HepG2 (cell line): ENCODE data around the gene KIAA1958. TPM values are rescaled to one million over a fixed set of nuclear protein-coding genes. Genes with fewer than 3 reads are reported as not detected.

Experiments
- ASH2L ChIP-seq: fragments of 300-600, 200-600 bp; sonication (generic); IDR thresholded peaks from 2 replicates; pipeline ENCODE4 v1.7.0; 2017; ENCODE audit warnings: low read depth, mild to moderate bottlenecking, moderate library complexity, mixed read lengths, low read length; ENCODE audit not compliant: insufficient read length
- CHCHD3 ChIP-seq: sonication (generic); formaldehyde crosslinking; IDR thresholded peaks from 2 replicates; pipeline ENCODE4 v1.8.0; 2022; ENCODE audit warnings: mild to moderate bottlenecking, missing genetic modification reagents, moderate library complexity
- E2F5 ChIP-seq: sonication (generic); formaldehyde crosslinking; conservative IDR thresholded peaks from 2 replicates; pipeline ENCODE4 v1.4.0; 2020; ENCODE audit warnings: missing genetic modification reagents
- NR2F1 ChIP-seq, 2 experiments: fragments of 450-650 bp in 1 of 2; formaldehyde crosslinking in 1 of 2; IDR thresholded peaks; 2 replicates each; pipeline versions ENCODE4 v1.5.0 to v1.6.1; 2016 to 2020; ENCODE audit warnings: mild to moderate bottlenecking in 1 of 2, missing compliant biosample characterization in 1 of 2, missing genetic modification reagents in 1 of 2, moderate library complexity in 1 of 2
- PAX8 ChIP-seq: sonication (generic); formaldehyde crosslinking; IDR thresholded peaks from 2 replicates; pipeline ENCODE4 v1.8.0; 2022; ENCODE audit warnings: mild to moderate bottlenecking, missing genetic modification reagents, borderline replicate concordance
- PHF5A ChIP-seq: IDR thresholded peaks from one replicate; pipeline ENCODE4 v1.6.1; 2018; ENCODE audit warnings: low read depth, missing genetic modification reagents; ENCODE audit not compliant: unreplicated experiment
- PRMT3 ChIP-seq: sonication (generic); formaldehyde crosslinking; IDR thresholded peaks from 2 replicates; pipeline ENCODE4 v1.8.1; 2022; ENCODE audit warnings: low read depth, mild to moderate bottlenecking, moderate library complexity, missing genetic modification reagents, borderline replicate concordance
- RCOR2 ChIP-seq: IDR thresholded peaks from 2 replicates; pipeline ENCODE4 v1.6.1; 2016; ENCODE audit warnings: missing biosample characterization, missing genetic modification reagents
- ZIK1 ChIP-seq: sonication (generic); formaldehyde crosslinking; IDR thresholded peaks from 2 replicates; pipeline ENCODE4 v1.5.0; 2020; ENCODE audit warnings: mild to moderate bottlenecking, low read depth, missing genetic modification reagents, borderline replicate concordance
- ZNF160 ChIP-seq: sonication (generic); formaldehyde crosslinking; IDR thresholded peaks from 2 replicates; pipeline ENCODE4 v1.8.0; 2022; ENCODE audit warnings: mild to moderate bottlenecking, inconsistent platforms, missing genetic modification reagents
- ZNF18 ChIP-seq: sonication (generic); formaldehyde crosslinking; IDR thresholded peaks from 2 replicates; pipeline ENCODE4 v1.8.0; 2022; ENCODE audit warnings: mild to moderate bottlenecking, missing genetic modification reagents; ENCODE audit not compliant: insufficient replicate concordance
- ZNF720 ChIP-seq: sonication (generic); formaldehyde crosslinking; IDR thresholded peaks from 2 replicates; pipeline ENCODE4 v1.4.0; 2020; ENCODE audit warnings: missing genetic modification reagents
- ZNF784 ChIP-seq: sonication (generic); formaldehyde crosslinking; IDR thresholded peaks from 2 replicates; pipeline ENCODE4 v1.5.1; 2020; ENCODE audit warnings: missing genetic modification reagents, mild to moderate bottlenecking, borderline replicate concordance
- ZNF850 ChIP-seq: sonication (generic); formaldehyde crosslinking; conservative IDR thresholded peaks from 2 replicates; pipeline ENCODE4 v1.9.0; 2021; ENCODE audit warnings: mild to moderate bottlenecking, missing genetic modification reagents
- ZNF879 ChIP-seq: sonication (generic); formaldehyde crosslinking; IDR thresholded peaks from 2 replicates; pipeline ENCODE4 v1.8.1; 2023; ENCODE audit warnings: missing genetic modification reagents
- polyA plus RNA-seq, 8 experiments: library from polyadenylated mRNA; depleted of rRNA in 3 of 8; stranded (reverse) in 7 of 8; unstranded in 1 of 8; fragments of >200 nt; fragmentation: Illumina TruSeq in 4 of 8; extraction: Trizol in 4 of 8; gene quantifications; 2 replicates each; pipeline versions ENCODE4 v1.2.1 to v1.2.3, GENCODE V29; 2011 to 2016; ENCODE audit warnings: low read depth in 4 of 8, missing spikeins in 1 of 8, mixed read lengths in 1 of 8; ENCODE audit not compliant: insufficient read depth in 1 of 8
- total RNA-seq, 5 experiments: library from RNA; depleted of rRNA; stranded (reverse); fragments of >200 nt; fragmentation: Illumina TruSeq; extraction: Trizol; gene quantifications; 2 replicates each; pipeline ENCODE4 v1.2.3, GENCODE V29; 2016; ENCODE audit warnings: low read depth in 1 of 5
- TF ChIP-seq, protein P1 (sequence below): IDR thresholded peaks from 2 replicates; pipeline ENCODE4 v1.6.1; 2016; ENCODE audit warnings: missing genetic modification reagents, missing compliant biosample characterization
- TF ChIP-seq, protein P2 (sequence below): sonication (generic); formaldehyde crosslinking; IDR thresholded peaks from 2 replicates; pipeline ENCODE4 v1.5.1; 2020; ENCODE audit warnings: mild to moderate bottlenecking, missing genetic modification reagents, moderate library complexity
- TF ChIP-seq, protein P3 (sequence below): sonication (generic); formaldehyde crosslinking; IDR thresholded peaks from 2 replicates; pipeline ENCODE4 v1.4.0; 2020; ENCODE audit warnings: missing genetic modification reagents, borderline replicate concordance

KIAA1958 gene
- total and polyA plus RNA-seq, 2 of the 13 experiments (the other 11 are each of a cell fraction or from before 2014, with no cell fraction given) = 8.5 to 10.3 TPM

- TF ChIP-seq NR2F1 (CRISPR knock-in tag; IDR thresholded peaks at IDR 0.05) (no peak), PHF5A (CRISPR knock-in tag) (no peak), E2F5 (no peak), ZNF784 (CRISPR knock-in tag) (0 out of 2 replicates have a peak, but pooled peaks have one; percentile 82), PRMT3 (CRISPR knock-in tag) (peak; percentile 72; the same call in 1 of the 2 replicates), ZNF850 (CRISPR knock-in tag) (no peak), ZNF18 (CRISPR knock-in tag) (peak; percentile 90), ZNF720 (CRISPR knock-in tag) (no peak), ASH2L (peak; percentile 83), PAX8 (CRISPR knock-in tag) (no peak), ZIK1 (CRISPR knock-in tag) (peak; percentile 85; the same call in 1 of the 2 replicates), CHCHD3 (CRISPR knock-in tag) (peak; percentile 77; the same call in 1 of the 2 replicates), ZNF879 (CRISPR knock-in tag) (peak; percentile 80; the same call in 1 of the 2 replicates), RCOR2 (CRISPR knock-in tag) (no peak), ZNF160 (peak; percentile 59; the same call in 1 of the 2 replicates)
- TF ChIP-seq, protein P1, sequence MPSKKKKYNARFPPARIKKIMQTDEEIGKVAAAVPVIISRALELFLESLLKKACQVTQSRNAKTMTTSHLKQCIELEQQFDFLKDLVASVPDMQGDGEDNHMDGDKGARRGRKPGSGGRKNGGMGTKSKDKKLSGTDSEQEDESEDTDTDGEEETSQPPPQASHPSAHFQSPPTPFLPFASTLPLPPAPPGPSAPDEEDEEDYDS = no peak; the same call in 1 of the 2 replicates
- TF ChIP-seq, protein P2, sequence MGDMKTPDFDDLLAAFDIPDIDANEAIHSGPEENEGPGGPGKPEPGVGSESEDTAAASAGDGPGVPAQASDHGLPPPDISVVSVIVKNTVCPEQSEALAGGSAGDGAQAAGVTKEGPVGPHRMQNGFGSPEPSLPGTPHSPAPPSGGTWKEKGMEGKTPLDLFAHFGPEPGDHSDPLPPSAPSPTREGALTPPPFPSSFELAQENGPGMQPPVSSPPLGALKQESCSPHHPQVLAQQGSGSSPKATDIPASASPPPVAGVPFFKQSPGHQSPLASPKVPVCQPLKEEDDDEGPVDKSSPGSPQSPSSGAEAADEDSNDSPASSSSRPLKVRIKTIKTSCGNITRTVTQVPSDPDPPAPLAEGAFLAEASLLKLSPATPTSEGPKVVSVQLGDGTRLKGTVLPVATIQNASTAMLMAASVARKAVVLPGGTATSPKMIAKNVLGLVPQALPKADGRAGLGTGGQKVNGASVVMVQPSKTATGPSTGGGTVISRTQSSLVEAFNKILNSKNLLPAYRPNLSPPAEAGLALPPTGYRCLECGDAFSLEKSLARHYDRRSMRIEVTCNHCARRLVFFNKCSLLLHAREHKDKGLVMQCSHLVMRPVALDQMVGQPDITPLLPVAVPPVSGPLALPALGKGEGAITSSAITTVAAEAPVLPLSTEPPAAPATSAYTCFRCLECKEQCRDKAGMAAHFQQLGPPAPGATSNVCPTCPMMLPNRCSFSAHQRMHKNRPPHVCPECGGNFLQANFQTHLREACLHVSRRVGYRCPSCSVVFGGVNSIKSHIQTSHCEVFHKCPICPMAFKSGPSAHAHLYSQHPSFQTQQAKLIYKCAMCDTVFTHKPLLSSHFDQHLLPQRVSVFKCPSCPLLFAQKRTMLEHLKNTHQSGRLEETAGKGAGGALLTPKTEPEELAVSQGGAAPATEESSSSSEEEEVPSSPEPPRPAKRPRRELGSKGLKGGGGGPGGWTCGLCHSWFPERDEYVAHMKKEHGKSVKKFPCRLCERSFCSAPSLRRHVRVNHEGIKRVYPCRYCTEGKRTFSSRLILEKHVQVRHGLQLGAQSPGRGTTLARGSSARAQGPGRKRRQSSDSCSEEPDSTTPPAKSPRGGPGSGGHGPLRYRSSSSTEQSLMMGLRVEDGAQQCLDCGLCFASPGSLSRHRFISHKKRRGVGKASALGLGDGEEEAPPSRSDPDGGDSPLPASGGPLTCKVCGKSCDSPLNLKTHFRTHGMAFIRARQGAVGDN (CRISPR knock-in tag) = peak; percentile 98
- TF ChIP-seq, protein P3, sequence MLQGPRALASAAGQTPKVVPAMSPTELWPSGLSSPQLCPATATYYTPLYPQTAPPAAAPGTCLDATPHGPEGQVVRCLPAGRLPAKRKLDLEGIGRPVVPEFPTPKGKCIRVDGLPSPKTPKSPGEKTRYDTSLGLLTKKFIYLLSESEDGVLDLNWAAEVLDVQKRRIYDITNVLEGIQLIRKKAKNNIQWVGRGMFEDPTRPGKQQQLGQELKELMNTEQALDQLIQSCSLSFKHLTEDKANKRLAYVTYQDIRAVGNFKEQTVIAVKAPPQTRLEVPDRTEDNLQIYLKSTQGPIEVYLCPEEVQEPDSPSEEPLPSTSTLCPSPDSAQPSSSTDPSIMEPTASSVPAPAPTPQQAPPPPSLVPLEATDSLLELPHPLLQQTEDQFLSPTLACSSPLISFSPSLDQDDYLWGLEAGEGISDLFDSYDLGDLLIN (CRISPR knock-in tag) = peak; percentile 29; the same call in 1 of the 2 replicates
Measured at GRCh38 chr9:112486221-112487007, at the start of gene KIAA1958 (continued).
